ENCODE data around the gene SORBS2.

DNA sequence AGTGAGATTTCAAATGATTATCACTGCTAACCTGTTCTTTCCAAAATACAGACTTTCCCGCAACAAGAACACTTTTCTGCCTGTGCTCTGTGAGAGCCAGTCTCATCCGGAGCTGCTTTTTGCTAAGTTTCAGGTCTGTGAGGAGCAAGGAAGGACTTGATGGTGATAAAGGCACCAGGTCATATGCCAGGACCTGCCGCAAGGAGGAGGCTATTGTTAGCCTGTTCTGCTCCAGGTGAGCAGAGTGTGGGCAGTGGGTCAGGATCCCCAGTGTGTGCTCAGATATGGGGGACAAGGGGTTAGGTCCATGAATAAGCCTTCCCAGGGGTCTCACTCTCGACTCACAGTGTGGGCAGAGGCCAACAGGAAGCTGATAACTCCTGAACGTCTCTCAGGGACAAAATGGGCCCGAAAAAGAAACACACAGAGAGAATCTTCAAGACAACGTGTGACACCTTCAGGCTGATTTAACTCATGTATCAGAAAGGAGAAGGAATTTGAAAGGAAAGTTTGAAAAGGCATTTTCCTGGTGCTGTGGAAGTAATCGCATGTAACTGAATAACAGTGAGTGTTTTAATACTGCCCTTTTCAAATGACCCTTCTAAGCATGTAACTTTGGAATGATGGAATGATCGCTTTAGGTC, 219.0 kb downstream of the SORBS2 start:
- TF ChIP-seq, protein P1, sequence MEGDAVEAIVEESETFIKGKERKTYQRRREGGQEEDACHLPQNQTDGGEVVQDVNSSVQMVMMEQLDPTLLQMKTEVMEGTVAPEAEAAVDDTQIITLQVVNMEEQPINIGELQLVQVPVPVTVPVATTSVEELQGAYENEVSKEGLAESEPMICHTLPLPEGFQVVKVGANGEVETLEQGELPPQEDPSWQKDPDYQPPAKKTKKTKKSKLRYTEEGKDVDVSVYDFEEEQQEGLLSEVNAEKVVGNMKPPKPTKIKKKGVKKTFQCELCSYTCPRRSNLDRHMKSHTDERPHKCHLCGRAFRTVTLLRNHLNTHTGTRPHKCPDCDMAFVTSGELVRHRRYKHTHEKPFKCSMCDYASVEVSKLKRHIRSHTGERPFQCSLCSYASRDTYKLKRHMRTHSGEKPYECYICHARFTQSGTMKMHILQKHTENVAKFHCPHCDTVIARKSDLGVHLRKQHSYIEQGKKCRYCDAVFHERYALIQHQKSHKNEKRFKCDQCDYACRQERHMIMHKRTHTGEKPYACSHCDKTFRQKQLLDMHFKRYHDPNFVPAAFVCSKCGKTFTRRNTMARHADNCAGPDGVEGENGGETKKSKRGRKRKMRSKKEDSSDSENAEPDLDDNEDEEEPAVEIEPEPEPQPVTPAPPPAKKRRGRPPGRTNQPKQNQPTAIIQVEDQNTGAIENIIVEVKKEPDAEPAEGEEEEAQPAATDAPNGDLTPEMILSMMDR (conservative IDR thresholded peaks at IDR 0.05; ENCODE audit: low read depth, low read length), result peak; percentile 13; the same call in 1 of the 2 replicates
- TF ChIP-seq MXI1 (IDR thresholded peaks at IDR 0.05; ENCODE audit: borderline replicate concordance, low read depth, low read length), result no peak

Measured in IMR-90 (cell line).